Epithelial cell of proximal tubule (primary cell): ENCODE results near the gene PKP2. TPM values are rescaled to one million over a fixed set of nuclear protein-coding genes. Genes with fewer than 3 reads are reported as not detected.
"Not testable (repeated sequence)": the region's sequence is repeated elsewhere in the genome, so short reads cannot be mapped to it uniquely, and the experiment has no call there.

ENCODE experiments used
- DNase-seq: peaks from one replicate; pipeline ENCODE4 v3.0.0-alpha.2; 2011; ENCODE audit warnings: low read depth
- H3K4me3 ChIP-seq: 2 replicates; pipeline ENCODE4 v1.5.1; 2011; ENCODE audit warnings: low read depth, mild to moderate bottlenecking, low read length
- total RNA-seq: library from RNA; depleted of rRNA; stranded (reverse); fragments of >200 nt; gene quantifications from 2 replicates; pipeline ENCODE4 v1.2.3, GENCODE V29; 2015
- TF ChIP-seq, protein P1 (sequence below): conservative IDR thresholded peaks from 2 replicates; pipeline ENCODE4 v1.5.1; 2012; ENCODE audit warnings: low read depth, mild to moderate bottlenecking, low read length

PKP2 gene
- total RNA-seq, 1 donor from 2014 or later = 6.5 TPM

DNA sequence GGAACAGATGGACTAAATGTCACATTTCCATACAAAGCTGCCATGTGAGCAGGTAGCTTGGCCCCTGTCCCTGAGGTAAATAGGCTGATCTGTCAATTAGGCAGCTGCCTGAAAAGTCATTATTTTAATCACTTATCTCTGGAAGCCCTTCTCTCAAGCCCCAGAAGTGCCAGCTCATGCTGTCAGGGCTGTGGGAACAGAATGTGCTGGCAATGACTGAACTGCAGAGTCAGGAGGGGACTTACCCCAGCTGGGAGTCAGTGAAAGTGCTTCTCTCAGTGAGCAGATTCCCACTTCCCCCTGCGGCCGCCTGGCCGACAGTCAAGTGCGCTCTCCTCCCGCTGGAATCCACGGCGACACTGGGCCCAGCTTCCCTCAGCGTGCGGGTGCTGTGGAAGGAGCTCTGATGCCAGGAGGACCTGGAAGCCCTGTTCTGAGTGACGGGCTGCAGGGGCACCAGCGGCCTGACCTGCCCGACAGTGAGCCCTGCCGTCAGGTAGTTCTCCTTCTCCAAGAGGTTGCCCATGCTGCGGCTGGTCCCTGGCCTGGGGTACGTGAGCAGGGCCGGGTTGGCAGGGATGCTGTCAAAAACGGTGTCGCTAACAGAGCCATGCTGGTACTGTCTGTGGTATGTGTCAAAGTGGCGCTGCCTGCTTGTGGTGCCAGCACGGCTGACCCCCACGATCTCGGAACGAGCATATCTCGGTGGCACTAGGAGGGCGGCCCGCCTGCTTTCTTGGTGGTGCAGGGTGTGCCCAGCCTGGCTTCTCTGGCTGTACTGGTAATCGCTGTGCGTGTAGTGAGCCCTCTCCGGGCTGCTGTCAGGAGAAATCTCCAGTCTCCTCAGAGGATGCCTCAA is 18.7 kb downstream of the PKP2 start:
- TF ChIP-seq, protein P1, sequence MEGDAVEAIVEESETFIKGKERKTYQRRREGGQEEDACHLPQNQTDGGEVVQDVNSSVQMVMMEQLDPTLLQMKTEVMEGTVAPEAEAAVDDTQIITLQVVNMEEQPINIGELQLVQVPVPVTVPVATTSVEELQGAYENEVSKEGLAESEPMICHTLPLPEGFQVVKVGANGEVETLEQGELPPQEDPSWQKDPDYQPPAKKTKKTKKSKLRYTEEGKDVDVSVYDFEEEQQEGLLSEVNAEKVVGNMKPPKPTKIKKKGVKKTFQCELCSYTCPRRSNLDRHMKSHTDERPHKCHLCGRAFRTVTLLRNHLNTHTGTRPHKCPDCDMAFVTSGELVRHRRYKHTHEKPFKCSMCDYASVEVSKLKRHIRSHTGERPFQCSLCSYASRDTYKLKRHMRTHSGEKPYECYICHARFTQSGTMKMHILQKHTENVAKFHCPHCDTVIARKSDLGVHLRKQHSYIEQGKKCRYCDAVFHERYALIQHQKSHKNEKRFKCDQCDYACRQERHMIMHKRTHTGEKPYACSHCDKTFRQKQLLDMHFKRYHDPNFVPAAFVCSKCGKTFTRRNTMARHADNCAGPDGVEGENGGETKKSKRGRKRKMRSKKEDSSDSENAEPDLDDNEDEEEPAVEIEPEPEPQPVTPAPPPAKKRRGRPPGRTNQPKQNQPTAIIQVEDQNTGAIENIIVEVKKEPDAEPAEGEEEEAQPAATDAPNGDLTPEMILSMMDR = no peak
- DNase-seq = no peak
- no peak overlapping the region for H3K4me3 ChIP-seq

DNA sequence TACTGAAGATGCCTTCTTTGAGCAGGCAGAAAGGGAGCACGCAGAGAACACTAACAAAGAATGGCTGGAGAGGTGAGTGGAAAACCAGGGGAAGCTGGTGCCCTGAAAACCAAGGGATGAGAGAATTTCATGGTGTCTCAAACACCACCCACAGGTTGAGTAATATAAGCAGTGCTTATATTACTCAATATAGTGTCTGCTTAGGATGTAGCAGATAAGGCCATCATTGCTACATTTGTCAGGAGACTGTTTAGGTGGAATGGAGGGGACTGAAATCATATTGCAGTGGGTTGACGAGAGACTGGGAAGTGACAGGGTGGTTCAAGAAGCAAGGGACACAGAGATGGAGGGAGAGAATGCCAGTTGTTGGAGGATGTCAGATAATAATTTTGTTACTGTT is 20.6 kb downstream of the PKP2 start:
- no peak for DNase-seq
- no peak overlapping the region for H3K4me3 ChIP-seq
- TF ChIP-seq, protein P1 = no peak

- no peak for DNase-seq
- H3K4me3 ChIP-seq = no peak overlapping the region
- TF ChIP-seq, protein P1 = no peak
These were observed 21.6 kb downstream of the PKP2 start for GRCh38 chr12:32874975-32875374.

GRCh38 chr12:32874078-32874477 is 22.5 kb downstream of the PKP2 start:
- TF ChIP-seq, protein P1 = no peak

GRCh38 chr12:32872416-32872815 is 24.2 kb downstream of the PKP2 start:
- not testable (repeated sequence) for H3K4me3 ChIP-seq, DNase-seq

More at GRCh38 chr12:32874078-32874477, 22.5 kb downstream of the PKP2 start:
- no peak overlapping the region for H3K4me3 ChIP-seq
- DNase-seq = no peak

- TF ChIP-seq, protein P1 = no peak
- H3K4me3 ChIP-seq = no peak overlapping the region
- no peak for DNase-seq
These were observed 25.9 kb downstream of the PKP2 start for GRCh38 chr12:32870716-32871115.

GRCh38 chr12:32868885-32869284 is 27.7 kb downstream of the PKP2 start:
- no peak overlapping the region for H3K4me3 ChIP-seq
- TF ChIP-seq, protein P1 = no peak
- no peak for DNase-seq
